ENCODE measurements around the gene JAM3.

- TF ChIP-seq SP1 (CRISPR knock-in tag; conservative IDR thresholded peaks at IDR 0.05) = no peak
- TF ChIP-seq, protein P1, sequence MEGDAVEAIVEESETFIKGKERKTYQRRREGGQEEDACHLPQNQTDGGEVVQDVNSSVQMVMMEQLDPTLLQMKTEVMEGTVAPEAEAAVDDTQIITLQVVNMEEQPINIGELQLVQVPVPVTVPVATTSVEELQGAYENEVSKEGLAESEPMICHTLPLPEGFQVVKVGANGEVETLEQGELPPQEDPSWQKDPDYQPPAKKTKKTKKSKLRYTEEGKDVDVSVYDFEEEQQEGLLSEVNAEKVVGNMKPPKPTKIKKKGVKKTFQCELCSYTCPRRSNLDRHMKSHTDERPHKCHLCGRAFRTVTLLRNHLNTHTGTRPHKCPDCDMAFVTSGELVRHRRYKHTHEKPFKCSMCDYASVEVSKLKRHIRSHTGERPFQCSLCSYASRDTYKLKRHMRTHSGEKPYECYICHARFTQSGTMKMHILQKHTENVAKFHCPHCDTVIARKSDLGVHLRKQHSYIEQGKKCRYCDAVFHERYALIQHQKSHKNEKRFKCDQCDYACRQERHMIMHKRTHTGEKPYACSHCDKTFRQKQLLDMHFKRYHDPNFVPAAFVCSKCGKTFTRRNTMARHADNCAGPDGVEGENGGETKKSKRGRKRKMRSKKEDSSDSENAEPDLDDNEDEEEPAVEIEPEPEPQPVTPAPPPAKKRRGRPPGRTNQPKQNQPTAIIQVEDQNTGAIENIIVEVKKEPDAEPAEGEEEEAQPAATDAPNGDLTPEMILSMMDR (IDR thresholded peaks at IDR 0.05) = no peak
- TF ChIP-seq ZNF263 (CRISPR knock-in tag; IDR thresholded peaks at IDR 0.05; ENCODE audit: low read depth) = no peak
- no peak for TF ChIP-seq HMGA2 (CRISPR knock-in tag; IDR thresholded peaks at IDR 0.05)
- no peak for TF ChIP-seq GABPB1 (CRISPR knock-in tag; IDR thresholded peaks at IDR 0.05)
- TF ChIP-seq, protein P2, sequence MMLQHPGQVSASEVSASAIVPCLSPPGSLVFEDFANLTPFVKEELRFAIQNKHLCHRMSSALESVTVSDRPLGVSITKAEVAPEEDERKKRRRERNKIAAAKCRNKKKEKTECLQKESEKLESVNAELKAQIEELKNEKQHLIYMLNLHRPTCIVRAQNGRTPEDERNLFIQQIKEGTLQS (CRISPR knock-in tag; conservative IDR thresholded peaks at IDR 0.05) = no peak
- TF ChIP-seq CREB1 (CRISPR knock-in tag; IDR thresholded peaks at IDR 0.05) = no peak
- TF ChIP-seq MAX (CRISPR knock-in tag; IDR thresholded peaks at IDR 0.05) = no peak
- no peak for TF ChIP-seq JUN (CRISPR knock-in tag; IDR thresholded peaks at IDR 0.05)
Observed at GRCh38 chr11:134082990-134083389, 14.1 kb downstream of the JAM3 start.

Data from WTC11 (cell line).